ENCODE results near the gene OR4D9.
"Not testable (repeated sequence)": the region's sequence is repeated elsewhere in the genome, so short reads cannot be mapped to it uniquely, and the experiment has no call there.

The OR4D9 gene

GRCh38 chr11:59501931-59502330 is 9.4 kb upstream of the OR4D9 start:
- no peak overlapping the region for H3K4ac ChIP-seq (ENCODE audit: low read depth, low read length)
- no peak for DNase-seq
- H2BK15ac ChIP-seq (replicated peaks; ENCODE audit: low read depth) = no peak overlapping the region
- no peak overlapping the region for H4K5ac ChIP-seq (ENCODE audit: low read length)
- H3K79me1 ChIP-seq (ENCODE audit: low read length) = no peaks in the 10 kb centered on the region
- H3K18ac ChIP-seq (ENCODE audit: low read length) = no peak overlapping the region
- H3K79me2 ChIP-seq (ENCODE audit: control insufficient read depth, insufficient read depth, low read length) = no peaks in the 10 kb centered on the region
- H3K9ac ChIP-seq (ENCODE audit: low read length) = no peak overlapping the region
- no CpG with 5 or more reads among the region's 1 CpG for WGBS (ENCODE audit: extremely low coverage, insufficient coverage, low lambda C conversion rate)
- H3K27ac ChIP-seq (ENCODE audit: low read depth, low read length) = no peak overlapping the region
- no peak overlapping the region for H2BK5ac ChIP-seq (ENCODE audit: low read length)
- no peak overlapping the region for H2AK5ac ChIP-seq (ENCODE audit: low read length)
- H3K27me3 ChIP-seq (ENCODE audit: insufficient read depth, low read length, poor library complexity) = no peaks in the 10 kb centered on the region
- no peaks in the 10 kb centered on the region for H3K4me1 ChIP-seq (ENCODE audit: control insufficient read depth, low read depth, low read length)
- H3K4me3 ChIP-seq (ENCODE audit: low read length) = no peak overlapping the region
- no peak overlapping the region for H4K8ac ChIP-seq (ENCODE audit: low read depth, low read length)
- no peak overlapping the region for H2BK120ac ChIP-seq (ENCODE audit: low read depth, low read length)
- H3K36me3 ChIP-seq (ENCODE audit: control insufficient read depth, insufficient read depth, low read length) = no peaks in the 10 kb centered on the region
- H3K4me2 ChIP-seq (ENCODE audit: low read length) = no peak overlapping the region
- no peak overlapping the region for H3K23ac ChIP-seq (ENCODE audit: low read length)
- no peak overlapping the region for H3K56ac ChIP-seq (ENCODE audit: low read length)

- Histone ChIP-seq H2BK15ac (replicated peaks; ENCODE audit: low read depth) (no peak within 1 kb of the TSS), H3K4ac (ENCODE audit: low read depth, low read length) (no peak within 1 kb of the TSS), H3K27ac (ENCODE audit: low read depth, low read length) (no peak within 1 kb of the TSS), H3K23ac (ENCODE audit: low read length) (no peak within 1 kb of the TSS), H2BK120ac (ENCODE audit: low read depth, low read length) (no peak within 1 kb of the TSS), H3K79me1 (ENCODE audit: low read length) (no peaks in the 10 kb centered on the region), H3K4me1 (ENCODE audit: control insufficient read depth, low read depth, low read length) (no peaks in the 10 kb centered on the region), H3K18ac (ENCODE audit: low read length) (no peak within 1 kb of the TSS), H3K79me2 (ENCODE audit: control insufficient read depth, insufficient read depth, low read length) (no peaks in the 10 kb centered on the region), H2AK5ac (ENCODE audit: low read length) (no peak within 1 kb of the TSS), H2BK5ac (ENCODE audit: low read length) (no peak within 1 kb of the TSS), H3K56ac (ENCODE audit: low read length) (no peak within 1 kb of the TSS), H3K36me3 (ENCODE audit: control insufficient read depth, insufficient read depth, low read length) (no peaks in the 10 kb centered on the region), H4K8ac (ENCODE audit: low read depth, low read length) (no peak within 1 kb of the TSS), H3K9ac (ENCODE audit: low read length) (no peak within 1 kb of the TSS), H3K4me3 (ENCODE audit: low read length) (no peak within 1 kb of the TSS), H3K27me3 (ENCODE audit: insufficient read depth, low read length, poor library complexity) (no peaks in the 10 kb centered on the region), H3K4me2 (ENCODE audit: low read length) (no peak within 1 kb of the TSS), H4K5ac (ENCODE audit: low read length) (no peak within 1 kb of the TSS)
- no peak for DNase-seq
Observed at GRCh38 chr11:59503276-59503675, 8.1 kb upstream of the OR4D9 start, which contains the start of gene OR4D11. Gene OR4D11, plus strand, starts transcription at chr11:59503576. Its CDS starts 0 bp downstream, at chr11:59503576.

- no peaks in the 10 kb centered on the region for H3K27me3 ChIP-seq (ENCODE audit: insufficient read depth, low read length, poor library complexity)
- no peak overlapping the region for H3K4me2 ChIP-seq (ENCODE audit: low read length)
- WGBS (ENCODE audit: extremely low coverage, insufficient coverage, low lambda C conversion rate) = no CpG with 5 or more reads among the region's 1 CpG
- H3K36me3 ChIP-seq (ENCODE audit: control insufficient read depth, insufficient read depth, low read length) = no peaks in the 10 kb centered on the region
- H3K56ac ChIP-seq (ENCODE audit: low read length) = no peak overlapping the region
- H3K18ac ChIP-seq (ENCODE audit: low read length) = no peak overlapping the region
- no peak overlapping the region for H3K27ac ChIP-seq (ENCODE audit: low read depth, low read length)
- no peaks in the 10 kb centered on the region for H3K4me1 ChIP-seq (ENCODE audit: control insufficient read depth, low read depth, low read length)
- no peaks in the 10 kb centered on the region for H3K79me2 ChIP-seq (ENCODE audit: control insufficient read depth, insufficient read depth, low read length)
- H3K4ac ChIP-seq (ENCODE audit: low read depth, low read length) = no peak overlapping the region
- no peak overlapping the region for H2BK120ac ChIP-seq (ENCODE audit: low read depth, low read length)
- no peak overlapping the region for H2BK5ac ChIP-seq (ENCODE audit: low read length)
- no peak overlapping the region for H4K5ac ChIP-seq (ENCODE audit: low read length)
- no peak overlapping the region for H3K4me3 ChIP-seq (ENCODE audit: low read length)
- no peak overlapping the region for H2AK5ac ChIP-seq (ENCODE audit: low read length)
- H3K23ac ChIP-seq (ENCODE audit: low read length) = no peak overlapping the region
- no peak overlapping the region for H2BK15ac ChIP-seq (replicated peaks; ENCODE audit: low read depth)
- no peak overlapping the region for H3K9ac ChIP-seq (ENCODE audit: low read length)
- no peak for DNase-seq
- no peak overlapping the region for H4K8ac ChIP-seq (ENCODE audit: low read depth, low read length)
- H3K79me1 ChIP-seq (ENCODE audit: low read length) = no peaks in the 10 kb centered on the region
Observed at GRCh38 chr11:59511675-59512074, 336 bp downstream of the OR4D9 start.

- not testable (repeated sequence) for H2BK15ac ChIP-seq (replicated peaks; ENCODE audit: low read depth); H3K79me1 ChIP-seq (ENCODE audit: low read length); H2AK5ac ChIP-seq (ENCODE audit: low read length); H3K56ac ChIP-seq (ENCODE audit: low read length); H3K9ac ChIP-seq (ENCODE audit: low read length); H3K18ac ChIP-seq (ENCODE audit: low read length); H3K4me3 ChIP-seq (ENCODE audit: low read length); H2BK5ac ChIP-seq (ENCODE audit: low read length); H3K36me3 ChIP-seq (ENCODE audit: control insufficient read depth, insufficient read depth, low read length); H3K23ac ChIP-seq (ENCODE audit: low read length); H4K5ac ChIP-seq (ENCODE audit: low read length); H3K4ac ChIP-seq (ENCODE audit: low read depth, low read length); H4K8ac ChIP-seq (ENCODE audit: low read depth, low read length); H3K79me2 ChIP-seq (ENCODE audit: control insufficient read depth, insufficient read depth, low read length); H3K27ac ChIP-seq (ENCODE audit: low read depth, low read length); H3K27me3 ChIP-seq (ENCODE audit: insufficient read depth, low read length, poor library complexity); H3K4me1 ChIP-seq (ENCODE audit: control insufficient read depth, low read depth, low read length); H2BK120ac ChIP-seq (ENCODE audit: low read depth, low read length); H3K4me2 ChIP-seq (ENCODE audit: low read length); DNase-seq
- WGBS (ENCODE audit: extremely low coverage, insufficient coverage, low lambda C conversion rate) = no CpG with 5 or more reads among the region's 2 CpGs
Observed at GRCh38 chr11:59520139-59520538, 8.8 kb downstream of the OR4D9 start.

- Histone ChIP-seq H2BK15ac (replicated peaks; ENCODE audit: low read depth) (no peak overlapping the region), H2BK120ac (ENCODE audit: low read depth, low read length) (no peak overlapping the region), H4K5ac (ENCODE audit: low read length) (no peak overlapping the region), H3K36me3 (ENCODE audit: control insufficient read depth, insufficient read depth, low read length) (no peaks in the 10 kb centered on the region), H2AK5ac (ENCODE audit: low read length) (no peak overlapping the region), H3K79me2 (ENCODE audit: control insufficient read depth, insufficient read depth, low read length) (no peaks in the 10 kb centered on the region), H3K18ac (ENCODE audit: low read length) (no peak overlapping the region), H4K8ac (ENCODE audit: low read depth, low read length) (no peak overlapping the region), H2BK5ac (ENCODE audit: low read length) (no peak overlapping the region), H3K4me3 (ENCODE audit: low read length) (no peak overlapping the region), H3K4me2 (ENCODE audit: low read length) (no peak overlapping the region), H3K4ac (ENCODE audit: low read depth, low read length) (no peak overlapping the region), H3K27ac (ENCODE audit: low read depth, low read length) (no peak overlapping the region), H3K4me1 (ENCODE audit: control insufficient read depth, low read depth, low read length) (no peaks in the 10 kb centered on the region), H3K79me1 (ENCODE audit: low read length) (no peaks in the 10 kb centered on the region), H3K23ac (ENCODE audit: low read length) (no peak overlapping the region), H3K56ac (ENCODE audit: low read length) (no peak overlapping the region), H3K9ac (ENCODE audit: low read length) (no peak overlapping the region), H3K27me3 (ENCODE audit: insufficient read depth, low read length, poor library complexity) (no peaks in the 10 kb centered on the region)
- DNase-seq = no peak
- no CpG with 5 or more reads among the region's 5 CpGs for WGBS (ENCODE audit: extremely low coverage, insufficient coverage, low lambda C conversion rate)
Observed at GRCh38 chr11:59520741-59521140, 9.4 kb downstream of the OR4D9 start.

GRCh38 chr11:59523541-59523940 is 12.2 kb downstream of the OR4D9 start:
- DNase-seq = peak; percentile 31
- Histone ChIP-seq H2BK15ac (replicated peaks; ENCODE audit: low read depth) (no peak overlapping the region), H3K9ac (ENCODE audit: low read length) (no peak overlapping the region), H3K79me1 (ENCODE audit: low read length) (no peaks in the 10 kb centered on the region), H3K4me3 (ENCODE audit: low read length) (no peak overlapping the region), H4K8ac (ENCODE audit: low read depth, low read length) (no peak overlapping the region), H3K79me2 (ENCODE audit: control insufficient read depth, insufficient read depth, low read length) (no peaks in the 10 kb centered on the region), H4K5ac (ENCODE audit: low read length) (no peak overlapping the region), H3K4me2 (ENCODE audit: low read length) (no peak overlapping the region), H3K4me1 (ENCODE audit: control insufficient read depth, low read depth, low read length) (peaks cover 2% of the 10 kb centered on the region), H3K23ac (ENCODE audit: low read length) (no peak overlapping the region), H3K27ac (ENCODE audit: low read depth, low read length) (no peak overlapping the region), H3K56ac (ENCODE audit: low read length) (no peak overlapping the region), H2AK5ac (ENCODE audit: low read length) (no peak overlapping the region), H2BK5ac (ENCODE audit: low read length) (no peak overlapping the region), H3K4ac (ENCODE audit: low read depth, low read length) (no peak overlapping the region), H3K18ac (ENCODE audit: low read length) (no peak overlapping the region), H2BK120ac (ENCODE audit: low read depth, low read length) (no peak overlapping the region), H3K36me3 (ENCODE audit: control insufficient read depth, insufficient read depth, low read length) (no peaks in the 10 kb centered on the region), H3K27me3 (ENCODE audit: insufficient read depth, low read length, poor library complexity) (no peaks in the 10 kb centered on the region)
- WGBS (ENCODE audit: extremely low coverage, insufficient coverage, low lambda C conversion rate) = no CpG with 5 or more reads among the region's 1 CpG
